Tibial artery (tissue), 4 donors: Measurements from ENCODE around the gene PAFAH2.
"Not testable (repeated sequence)": the region's sequence is repeated elsewhere in the genome, so short reads cannot be mapped to it uniquely, and the experiment has no call there.

Experiments used
- DNase-seq, 2 donors: peaks; one replicate each; pipeline ENCODE4 v3.0.0-alpha.2; 2019
- H3K27ac ChIP-seq, 2 donors: fragments of 200-600 bp; sonication (generic) in 1 of 2; 1 replicate in 1 of 2; 2 replicates in 1 of 2; pipeline ENCODE4 v1.5.1; 2018 to 2019; ENCODE audit warnings: mild to moderate bottlenecking in 1 of 2
- H3K27me3 ChIP-seq, 2 donors: fragments of 200-600 bp; sonication (generic) in 1 of 2; one replicate each; pipeline versions ENCODE4 v1.5.1 to v1.6.0; 2016 to 2019
- H3K36me3 ChIP-seq, 3 donors: fragments of 200-600 bp; sonication (generic) in 2 of 3; one replicate each; pipeline ENCODE4 v1.5.1; 2016 to 2019; ENCODE audit warnings: mild to moderate bottlenecking in 2 of 3
- H3K4me1 ChIP-seq, 4 donors: fragments of 200-600 bp; sonication (generic) in 2 of 4; 1 replicate in 3 of 4; 2 replicates in 1 of 4; pipeline ENCODE4 v1.5.1; 2016 to 2019
- H3K4me3 ChIP-seq, 2 donors: fragments of 200-600 bp; sonication (generic) in 1 of 2; 1 replicate in 1 of 2; 2 replicates in 1 of 2; pipeline ENCODE4 v1.5.1; 2018 to 2019; ENCODE audit warnings: mild to moderate bottlenecking in 2 of 2
- H3K9me3 ChIP-seq, 3 donors: fragments of 200-600 bp; sonication (generic) in 1 of 3; one replicate each; pipeline ENCODE4 v1.5.1; 2016 to 2019
- intact Hi-C: fragments of 100-400 bp; cut with DNase I; formaldehyde crosslinking; loops from one replicate; pipeline ENCODE4 v1.15.0; 2023; ENCODE audit warnings: low total_unique reads
- TF ChIP-seq, protein P1 (sequence below), 2 experiments: fragments of 200-600 bp in 1 of 2; fragments of 450-650 bp in 1 of 2; IDR thresholded peaks; one replicate each; pipeline ENCODE4 v1.5.1; 2017 to 2019; ENCODE audit warnings: antibody characterized with exemption in 2 of 2, mild to moderate bottlenecking in 1 of 2, moderate library complexity in 1 of 2

Gene PAFAH2

DNA sequence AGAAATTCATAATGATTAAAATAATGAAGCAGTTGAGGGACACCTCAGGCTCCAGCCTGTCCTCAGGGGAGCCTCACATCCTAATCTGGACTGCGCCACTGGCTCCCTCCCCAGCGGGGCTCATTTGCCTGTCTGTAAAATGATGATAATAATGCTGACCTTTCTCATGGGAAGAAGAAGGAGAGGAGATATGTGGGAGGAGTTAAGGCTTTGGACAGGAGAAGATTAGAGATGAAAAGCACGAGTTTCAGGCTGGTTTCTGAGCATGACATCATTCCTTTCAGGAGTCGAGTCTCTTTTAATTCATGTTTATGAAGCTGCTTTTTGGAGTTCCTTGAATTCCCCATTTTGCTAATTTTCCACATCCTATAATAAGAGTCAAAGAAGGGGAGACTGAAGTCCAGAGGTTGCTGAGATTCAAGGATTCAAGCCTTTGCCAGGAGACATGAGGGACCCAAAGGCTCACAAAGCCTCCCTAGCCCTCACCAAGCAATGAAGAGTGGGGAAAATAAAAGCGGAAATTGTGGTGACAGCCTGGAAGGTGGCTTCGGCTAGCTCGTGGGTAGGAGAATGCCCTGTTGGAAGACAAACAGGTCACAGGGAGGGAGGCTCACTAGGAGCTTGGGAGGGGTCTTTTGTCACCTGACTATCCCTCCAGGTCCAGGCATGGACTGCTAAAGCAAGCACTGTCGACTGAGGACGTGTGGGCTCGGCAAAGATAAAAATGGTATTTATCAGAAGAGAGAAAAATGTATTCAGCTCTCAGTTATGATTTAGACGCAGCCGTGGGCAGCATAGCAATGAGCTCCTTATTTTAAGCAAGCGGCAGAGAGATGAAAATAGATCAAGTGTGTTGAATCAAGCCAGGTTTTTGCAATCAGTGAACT lies 64.1 kb downstream of the PAFAH2 start:
- H3K9me3 ChIP-seq: no peaks in the 10 kb centered on the region
- no peak for DNase-seq

DNA sequence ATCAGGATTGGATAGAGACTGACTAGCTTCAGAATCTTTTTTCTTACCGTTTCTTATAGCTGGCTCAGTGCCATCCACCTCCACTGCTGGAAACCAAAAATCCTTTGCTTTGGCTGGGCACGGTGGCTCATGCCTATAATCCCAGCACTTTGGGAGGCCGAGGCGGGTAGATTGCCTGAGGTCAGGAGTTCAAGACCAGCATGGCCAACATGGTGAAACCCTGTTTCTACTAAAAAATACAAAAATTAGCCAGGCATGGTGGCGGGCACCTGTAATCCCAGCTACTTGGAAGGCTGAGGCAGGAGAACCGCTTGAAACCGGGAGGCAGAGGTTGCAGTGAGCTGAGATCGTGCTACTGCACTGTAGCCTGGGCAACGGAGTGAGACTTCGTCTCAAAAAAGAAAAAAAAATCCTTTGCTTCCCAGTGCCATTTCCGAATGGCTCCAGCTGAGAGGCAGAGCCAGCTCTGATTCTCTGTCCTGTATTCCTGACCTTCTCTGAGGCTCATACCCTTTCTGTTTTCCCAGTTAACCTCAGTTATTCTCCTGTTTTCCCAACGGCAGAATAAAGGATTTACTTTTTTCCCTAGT lies 65.0 kb downstream of the PAFAH2 start:
- intact Hi-C loops: loop anchor here (2.0 kb wide), 1 partner anchor 24 kb away; no protein-coding TSS in a partner anchor
- H3K27me3 ChIP-seq, H3K4me3 ChIP-seq, DNase-seq, H3K9me3 ChIP-seq, H3K36me3 ChIP-seq, H3K27ac ChIP-seq, H3K4me1 ChIP-seq: not testable (repeated sequence)

More for the DNA sequence above, 64.1 kb downstream of the PAFAH2 start:
- H3K4me1 ChIP-seq: no peaks in the 10 kb centered on the region
- TF ChIP-seq, protein P1, sequence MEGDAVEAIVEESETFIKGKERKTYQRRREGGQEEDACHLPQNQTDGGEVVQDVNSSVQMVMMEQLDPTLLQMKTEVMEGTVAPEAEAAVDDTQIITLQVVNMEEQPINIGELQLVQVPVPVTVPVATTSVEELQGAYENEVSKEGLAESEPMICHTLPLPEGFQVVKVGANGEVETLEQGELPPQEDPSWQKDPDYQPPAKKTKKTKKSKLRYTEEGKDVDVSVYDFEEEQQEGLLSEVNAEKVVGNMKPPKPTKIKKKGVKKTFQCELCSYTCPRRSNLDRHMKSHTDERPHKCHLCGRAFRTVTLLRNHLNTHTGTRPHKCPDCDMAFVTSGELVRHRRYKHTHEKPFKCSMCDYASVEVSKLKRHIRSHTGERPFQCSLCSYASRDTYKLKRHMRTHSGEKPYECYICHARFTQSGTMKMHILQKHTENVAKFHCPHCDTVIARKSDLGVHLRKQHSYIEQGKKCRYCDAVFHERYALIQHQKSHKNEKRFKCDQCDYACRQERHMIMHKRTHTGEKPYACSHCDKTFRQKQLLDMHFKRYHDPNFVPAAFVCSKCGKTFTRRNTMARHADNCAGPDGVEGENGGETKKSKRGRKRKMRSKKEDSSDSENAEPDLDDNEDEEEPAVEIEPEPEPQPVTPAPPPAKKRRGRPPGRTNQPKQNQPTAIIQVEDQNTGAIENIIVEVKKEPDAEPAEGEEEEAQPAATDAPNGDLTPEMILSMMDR (IDR thresholded peaks at IDR 0.05): no peak
- H3K27me3 ChIP-seq: peaks cover 0 to 3% of the 10 kb centered on the region in 2 donors
- H3K27ac ChIP-seq: no peak overlapping the region
- H3K4me3 ChIP-seq: no peak overlapping the region
- intact Hi-C loops: loop anchor here (2.0 kb wide), 1 partner anchor 23 kb away; no protein-coding TSS in a partner anchor
- H3K36me3 ChIP-seq: no peaks in the 10 kb centered on the region

DNA sequence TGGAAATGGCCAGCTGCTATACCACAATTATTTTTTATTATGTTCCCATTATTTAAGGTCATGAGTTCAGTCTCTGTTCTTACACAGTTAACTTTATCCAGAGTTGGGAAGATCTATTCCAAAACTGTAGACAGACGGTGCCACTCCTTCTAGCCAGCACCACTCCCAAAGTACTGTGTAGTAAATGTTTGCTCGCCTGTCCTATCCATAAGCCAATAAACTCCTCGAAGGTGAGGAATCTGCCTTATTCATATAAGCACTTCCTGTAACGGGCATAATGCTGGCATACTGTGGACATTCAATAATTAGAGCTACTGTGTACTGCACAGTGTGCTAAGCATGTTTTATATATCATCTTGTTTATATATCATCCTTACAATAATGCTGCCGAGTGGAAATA lies 65.5 kb downstream of the PAFAH2 start:
- TF ChIP-seq, protein P1 (IDR thresholded peaks at IDR 0.05): no peak
- no peak overlapping the region for H3K4me3 ChIP-seq
- no peaks in the 10 kb centered on the region for H3K36me3 ChIP-seq
- no peaks in the 10 kb centered on the region for H3K4me1 ChIP-seq
- no peak overlapping the region for H3K27ac ChIP-seq
- intact Hi-C loops: loop anchor here (2.0 kb wide), 1 partner anchor 24 kb away; no protein-coding TSS in a partner anchor
- peaks cover 0 to 4% of the 10 kb centered on the region in 2 donors for H3K27me3 ChIP-seq
- DNase-seq: no peak
- no peaks in the 10 kb centered on the region for H3K9me3 ChIP-seq

DNA sequence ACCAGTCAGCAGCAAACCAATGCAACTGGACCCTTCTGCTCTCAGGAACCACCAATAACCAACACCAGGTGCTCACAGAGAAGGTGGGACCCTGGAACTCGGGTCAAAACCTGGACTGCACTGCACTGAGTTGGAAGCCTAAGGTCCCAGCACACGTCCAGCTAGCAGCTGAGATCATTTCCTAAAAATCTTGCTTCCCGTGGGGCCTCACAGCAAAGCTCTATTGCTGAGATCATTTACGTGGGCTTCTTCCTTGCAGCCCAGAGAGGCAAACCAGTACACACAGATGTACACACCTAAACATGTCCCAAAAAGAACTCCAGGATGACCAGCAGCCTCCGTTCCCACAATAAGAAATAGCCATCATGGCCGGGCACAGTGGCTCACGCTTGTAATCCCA lies 68.8 kb downstream of the PAFAH2 start:
- peaks cover 0 to 9% of the 10 kb centered on the region in 2 donors for H3K27me3 ChIP-seq
- no peak overlapping the region for H3K27ac ChIP-seq
- H3K36me3 ChIP-seq: no peaks in the 10 kb centered on the region
- no peaks in the 10 kb centered on the region for H3K9me3 ChIP-seq
- intact Hi-C loops: no loop called here
- TF ChIP-seq, protein P1 (IDR thresholded peaks at IDR 0.05): no peak
- no peak overlapping the region for H3K4me3 ChIP-seq
- H3K4me1 ChIP-seq: no peaks in the 10 kb centered on the region
- no peak for DNase-seq

DNA sequence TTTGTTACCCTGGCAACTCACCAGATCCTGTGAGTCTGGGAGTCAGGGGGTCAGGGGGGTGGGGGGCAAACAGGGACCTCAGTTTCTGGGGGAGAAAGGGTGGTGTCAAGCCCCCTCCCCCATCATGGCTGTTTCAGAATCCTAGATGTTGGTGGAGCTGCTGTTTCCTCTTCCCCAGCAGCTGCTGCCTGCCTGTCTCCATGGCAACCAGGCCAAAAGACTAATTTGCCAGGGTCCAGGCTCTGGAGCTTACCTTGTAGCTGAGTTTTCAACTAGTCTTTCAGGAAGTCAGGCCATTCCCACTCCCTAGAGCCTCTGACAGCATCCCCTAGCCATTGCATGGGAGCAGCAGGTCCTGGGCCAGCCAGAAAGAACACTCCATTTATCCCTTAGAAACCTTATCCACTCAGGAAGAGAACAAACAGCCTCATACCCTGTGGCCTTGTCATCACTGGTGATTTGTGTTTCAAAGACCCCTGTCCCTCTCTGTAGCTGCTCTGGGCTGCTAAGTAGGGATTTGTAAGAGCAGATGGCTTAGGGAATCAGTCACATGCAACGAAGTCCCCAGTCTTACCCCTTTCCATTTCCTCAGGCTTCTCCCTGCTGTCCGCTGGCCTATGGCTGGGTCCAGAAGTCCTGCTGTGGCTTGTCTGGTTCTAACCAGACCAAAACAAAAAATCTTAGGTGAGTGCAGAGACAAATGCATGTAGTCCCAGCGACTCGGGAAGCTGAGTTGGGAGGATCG lies 70.2 kb downstream of the PAFAH2 start:
- H3K4me1 ChIP-seq: peaks cover 0 to 13% (median 8%) of the 10 kb centered on the region in 4 donors
- TF ChIP-seq, protein P1 (IDR thresholded peaks at IDR 0.05): no peak
- no peaks in the 10 kb centered on the region for H3K9me3 ChIP-seq
- intact Hi-C loops: no loop called here
- H3K27me3 ChIP-seq: peaks cover 0 to 9% of the 10 kb centered on the region in 2 donors
- H3K27ac ChIP-seq: no peak overlapping the region
- H3K4me3 ChIP-seq: no peak overlapping the region
- no peak for DNase-seq
- H3K36me3 ChIP-seq: no peaks in the 10 kb centered on the region
